PC-9 (cell line): ENCODE data around the gene FBXW10.
"Not testable (repeated sequence)": the region's sequence is repeated elsewhere in the genome, so short reads cannot be mapped to it uniquely, and the experiment has no call there.

Experiments used
- EZH2 ChIP-seq: fragments of 200-600 bp; sonication (generic); IDR thresholded peaks from 2 replicates; pipeline ENCODE4 v1.8.0; 2017; ENCODE audit warnings: antibody characterized with exemption, low read depth
- TF ChIP-seq, protein P1 (sequence below): fragments of 200-600 bp; sonication (generic); conservative IDR thresholded peaks from 2 replicates; pipeline ENCODE4 v1.6.1; 2017; ENCODE audit warnings: mixed run types, antibody characterized with exemption, mild to moderate bottlenecking, moderate library complexity

DNA sequence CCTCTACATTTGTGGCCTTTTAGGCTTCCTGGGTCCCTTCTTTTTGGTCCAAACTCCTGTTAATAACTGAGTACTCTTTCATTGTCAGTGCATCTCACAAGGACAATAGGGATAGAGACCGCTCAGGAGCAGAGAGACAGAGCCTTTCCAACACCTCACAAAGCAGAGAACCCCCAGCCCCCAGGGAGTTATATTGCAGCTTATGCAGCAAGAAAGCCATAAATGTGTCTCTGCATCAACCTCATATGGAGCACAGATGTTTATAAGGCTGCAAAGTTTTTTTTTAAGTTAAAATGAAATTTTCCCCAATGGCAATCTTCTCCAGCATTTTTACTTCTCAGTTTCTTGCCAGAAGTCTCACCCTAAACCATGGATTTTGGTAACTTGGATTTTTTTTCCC lies 6.4 kb downstream of the FBXW10 start:
- TF ChIP-seq, protein P1, sequence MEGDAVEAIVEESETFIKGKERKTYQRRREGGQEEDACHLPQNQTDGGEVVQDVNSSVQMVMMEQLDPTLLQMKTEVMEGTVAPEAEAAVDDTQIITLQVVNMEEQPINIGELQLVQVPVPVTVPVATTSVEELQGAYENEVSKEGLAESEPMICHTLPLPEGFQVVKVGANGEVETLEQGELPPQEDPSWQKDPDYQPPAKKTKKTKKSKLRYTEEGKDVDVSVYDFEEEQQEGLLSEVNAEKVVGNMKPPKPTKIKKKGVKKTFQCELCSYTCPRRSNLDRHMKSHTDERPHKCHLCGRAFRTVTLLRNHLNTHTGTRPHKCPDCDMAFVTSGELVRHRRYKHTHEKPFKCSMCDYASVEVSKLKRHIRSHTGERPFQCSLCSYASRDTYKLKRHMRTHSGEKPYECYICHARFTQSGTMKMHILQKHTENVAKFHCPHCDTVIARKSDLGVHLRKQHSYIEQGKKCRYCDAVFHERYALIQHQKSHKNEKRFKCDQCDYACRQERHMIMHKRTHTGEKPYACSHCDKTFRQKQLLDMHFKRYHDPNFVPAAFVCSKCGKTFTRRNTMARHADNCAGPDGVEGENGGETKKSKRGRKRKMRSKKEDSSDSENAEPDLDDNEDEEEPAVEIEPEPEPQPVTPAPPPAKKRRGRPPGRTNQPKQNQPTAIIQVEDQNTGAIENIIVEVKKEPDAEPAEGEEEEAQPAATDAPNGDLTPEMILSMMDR = not testable (repeated sequence)
- not testable (repeated sequence) for TF ChIP-seq EZH2
